GM18505 (cell line): ENCODE results near the gene HES6.

ENCODE experiments used
- ATAC-seq: cut with Tn5 transposase; IDR thresholded peaks from one replicate; pipeline ENCODE4 v1.9.1; 2021; ENCODE audit not compliant: unreplicated experiment
- POLR2A ChIP-seq: IDR thresholded peaks from 4 replicates; pipeline ENCODE4 v1.6.1; 2011; ENCODE audit warnings: borderline replicate concordance; ENCODE audit not compliant: insufficient read depth, insufficient read length; ENCODE audit errors: extremely low read depth

HES6 gene

GRCh38 chr2:238254095-238254723, 14.4 kb upstream of the HES6 start:
- ATAC-seq = no peak
- no peak for TF ChIP-seq POLR2A

GRCh38 chr2:238252766-238253630, 13.2 kb upstream of the HES6 start:
- no peak for TF ChIP-seq POLR2A
- ATAC-seq = no peak

- no peak for ATAC-seq
- TF ChIP-seq POLR2A = no peak
Measured at GRCh38 chr2:238251986-238252385, 12.1 kb upstream of the HES6 start.

- no peak for ATAC-seq
- no peak for TF ChIP-seq POLR2A
Measured at GRCh38 chr2:238251331-238251730, 11.5 kb upstream of the HES6 start.

- ATAC-seq = no peak
- no peak for TF ChIP-seq POLR2A
Measured at GRCh38 chr2:238250896-238251295, 11.1 kb upstream of the HES6 start.

GRCh38 chr2:238247841-238248453, 8.1 kb upstream of the HES6 start:
- ATAC-seq = no peak
- TF ChIP-seq POLR2A = no peak

GRCh38 chr2:238247002-238247822, 7.4 kb upstream of the HES6 start:
- TF ChIP-seq POLR2A = no peak
- no peak for ATAC-seq

- ATAC-seq = no peak
Measured at GRCh38 chr2:238244151-238244550, 4.3 kb upstream of the HES6 start.

GRCh38 chr2:238243496-238244076, 3.7 kb upstream of the HES6 start:
- ATAC-seq = no peak
- TF ChIP-seq POLR2A = no peak

More at GRCh38 chr2:238244151-238244550, 4.3 kb upstream of the HES6 start:
- no peak for TF ChIP-seq POLR2A

- TF ChIP-seq POLR2A = no peak
- no peak for ATAC-seq
Measured at GRCh38 chr2:238242731-238243495, 3.1 kb upstream of the HES6 start.

- no peak for TF ChIP-seq POLR2A
Measured at GRCh38 chr2:238241970-238242369, 2.1 kb upstream of the HES6 start.

GRCh38 chr2:238240757-238241711, 1.2 kb upstream of the HES6 start:
- no peak for TF ChIP-seq POLR2A
- no peak for ATAC-seq

More at GRCh38 chr2:238241970-238242369, 2.1 kb upstream of the HES6 start:
- ATAC-seq = no peak

GRCh38 chr2:238239543-238239862, 335 bp downstream of the HES6 start:
- TF ChIP-seq POLR2A = no peak
- ATAC-seq = peak; percentile 14
